Vagina (tissue), 2 donors: ENCODE measurements around the gene SYNPO.

ENCODE experiments used
- POLR2A ChIP-seq, 2 donors: fragments of 450-650 bp; IDR thresholded peaks; one replicate each; pipeline ENCODE4 v1.6.1; 2017; ENCODE audit warnings: antibody characterized with exemption in 2 of 2, mild to moderate bottlenecking in 2 of 2, moderate library complexity in 2 of 2
- POLR2AphosphoS5 ChIP-seq, 2 donors: sonication (generic); formaldehyde crosslinking; IDR thresholded peaks; one replicate each; pipeline ENCODE4 v1.9.0; 2017; ENCODE audit warnings: antibody characterized with exemption in 2 of 2, mild to moderate bottlenecking in 2 of 2, low read depth in 1 of 2; ENCODE audit not compliant: insufficient read depth in 1 of 2

DNA sequence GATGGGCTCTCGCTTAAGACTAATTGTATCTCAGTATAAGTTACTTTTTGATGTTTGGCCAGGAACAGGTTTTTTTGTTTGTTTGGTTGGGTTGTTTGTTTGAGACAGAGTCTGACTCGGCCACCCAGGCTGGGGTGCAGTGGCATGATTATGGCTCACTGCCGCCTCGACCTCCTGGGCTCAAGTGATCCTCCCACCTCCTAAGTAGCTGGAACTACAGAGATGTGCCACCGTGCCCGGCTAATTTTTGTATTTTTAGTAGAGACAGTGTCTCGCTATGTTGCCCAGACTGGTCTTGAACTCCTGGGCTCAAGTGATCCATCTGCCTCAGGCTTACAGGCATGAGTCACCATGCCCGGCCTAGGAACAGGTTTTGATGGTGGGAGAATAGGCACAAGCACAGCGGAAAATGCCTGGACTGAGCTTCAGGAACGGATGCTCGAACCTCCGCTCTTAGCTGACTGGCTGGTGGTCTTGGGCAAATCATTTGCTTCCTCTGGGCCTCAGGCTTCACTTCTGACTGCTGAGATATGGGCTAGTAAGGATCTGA, 11.4 kb upstream of the SYNPO start:
- TF ChIP-seq POLR2AphosphoS5 (IDR thresholded peaks at IDR 0.05; ENCODE audit: insufficient read depth in 1 of 2, low read depth in 1 of 2) (no peak), POLR2A (IDR thresholded peaks at IDR 0.05) (no peak)
